ENCODE measurements around the gene STK17A. TPM values are rescaled to one million over a fixed set of nuclear protein-coding genes. Genes with fewer than 3 reads are reported as not detected.
"Not testable (repeated sequence)": the region's sequence is repeated elsewhere in the genome, so short reads cannot be mapped to it uniquely, and the experiment has no call there.

The STK17A gene
- total and polyA plus RNA-seq, 4 experiments from 2014 or later, result 118 to 168 (median 129) TPM

- H3K27me3 ChIP-seq (ENCODE audit: insufficient read depth, low read length), result no peaks in the 10 kb centered on the region
- Mint-ChIP-seq H3K27me3 (no peaks in the 10 kb centered on the region), H3K27ac (peak overlapping the region in 6 of 7 donors; percentile 76 to 90 (median 84)), H3K4me1 (peaks cover 0 to 62% (median 45%) of the 10 kb centered on the region in 4 donors), H3K36me3 (peaks cover 39 to 55% of the 10 kb centered on the region in 2 donors), H3K4me3 (peak overlapping the region; percentile 38 to 81 (median 60)), H3K9me3 (no peaks in the 10 kb centered on the region)
- H3K9me3 ChIP-seq (ENCODE audit: control insufficient read depth in 1 of 2, low read length in 2 of 2), result no peaks in the 10 kb centered on the region
- intact Hi-C loops (cut with micrococcal nuclease), result no loop called here
- H3K36me3 ChIP-seq (ENCODE audit: insufficient read depth, low read length), result peaks cover 35% of the 10 kb centered on the region
- POLR2A ChIA-PET (ENCODE audit: partially characterized antibody), result interaction anchor here (0.6 to 6.7 kb wide), 15 partner anchors 8 to 78 kb away, joined by 3 to 39 read pairs (median 5); partner anchors contain the start of gene STK17A
- peaks cover 97% of the 10 kb centered on the region for H3K4me1 ChIP-seq (ENCODE audit: insufficient read depth, low read length)
- peak overlapping the region in 1 of 2 donors; percentile 8 for H3K4me3 ChIP-seq (ENCODE audit: low read length in 2 of 2)
- CTCF ChIA-PET (ENCODE audit: partially characterized antibody), result interaction anchor here (0.8 to 5.5 kb wide), 5 partner anchors 18 to 78 kb away, joined by 3 to 46 read pairs (median 5); partner anchors contain the start of gene STK17A
- peak overlapping the region; percentile 28 for H3K27ac ChIP-seq (ENCODE audit: low read depth, low read length)
- peak in 1 of 5 donors; percentile 26 for DNase-seq
Observed at GRCh38 chr7:43621729-43622448, 39.0 kb downstream of the STK17A start.

GRCh38 chr7:43624156-43624555 is 41.2 kb downstream of the STK17A start:
- peaks cover 49 to 76% of the 10 kb centered on the region in 2 donors for H3K36me3 Mint-ChIP-seq
- intact Hi-C loops (cut with micrococcal nuclease), result loop anchor here (2.0 kb wide), 1 partner anchor 41 kb away; the partner anchor contains the start of gene STK17A
- peak overlapping the region in 4 of 8 donors; percentile 12 to 73 (median 46) for H3K4me3 Mint-ChIP-seq

GRCh38 chr7:43625453-43625852 is 42.5 kb downstream of the STK17A start:
- ChIA-PET POLR2A (ENCODE audit: partially characterized antibody) (interaction anchor here (1.0 to 6.1 kb wide), 5 partner anchors 14 to 42 kb away, joined by 4 to 55 read pairs (median 14); partner anchors contain the start of gene STK17A), CTCF (ENCODE audit: partially characterized antibody) (interaction anchor here (0.8 to 1.6 kb wide), 3 partner anchors 11 to 43 kb away, joined by 3 to 10 read pairs (median 3); partner anchors contain the start of gene STK17A)
- Histone ChIP-seq H3K4me1 (ENCODE audit: insufficient read depth, low read length) (peaks cover 96% of the 10 kb centered on the region), H3K36me3 (ENCODE audit: insufficient read depth, low read length) (peaks cover 35% of the 10 kb centered on the region), H3K27me3 (ENCODE audit: insufficient read depth, low read length) (no peaks in the 10 kb centered on the region), H3K4me3 (ENCODE audit: low read length in 2 of 2) (no peak overlapping the region), H3K9me3 (ENCODE audit: control insufficient read depth in 1 of 2, low read length in 2 of 2) (no peaks in the 10 kb centered on the region), H3K27ac (ENCODE audit: low read depth, low read length) (peak overlapping the region; percentile 30)
- no peaks in the 10 kb centered on the region for H3K27me3 Mint-ChIP-seq
- peaks cover 3 to 94% (median 69%) of the 10 kb centered on the region in 4 donors for H3K4me1 Mint-ChIP-seq
- peak overlapping the region in 6 of 7 donors; percentile 84 to 97 (median 89) for H3K27ac Mint-ChIP-seq
- H3K9me3 Mint-ChIP-seq, result no peaks in the 10 kb centered on the region
- intact Hi-C loops (cut with micrococcal nuclease), result loop anchor here (1.0 to 2.0 kb wide), 2 partner anchors 24 to 43 kb away; partner anchors contain the start of gene STK17A
- peak; percentile 63 to 82 (median 68) for DNase-seq
- peaks cover 50 to 83% of the 10 kb centered on the region in 2 donors for H3K36me3 Mint-ChIP-seq
- H3K4me3 Mint-ChIP-seq, result peak overlapping the region; percentile 59 to 73 (median 70)

More at GRCh38 chr7:43624156-43624555, 41.2 kb downstream of the STK17A start:
- Histone ChIP-seq H3K9me3 (ENCODE audit: control insufficient read depth in 1 of 2, low read length in 2 of 2) (no peaks in the 10 kb centered on the region), H3K27me3 (ENCODE audit: insufficient read depth, low read length) (no peaks in the 10 kb centered on the region), H3K36me3 (ENCODE audit: insufficient read depth, low read length) (peaks cover 35% of the 10 kb centered on the region), H3K27ac (ENCODE audit: low read depth, low read length) (no peak overlapping the region), H3K4me1 (ENCODE audit: insufficient read depth, low read length) (peaks cover 97% of the 10 kb centered on the region), H3K4me3 (ENCODE audit: low read length in 2 of 2) (no peak overlapping the region)
- no peaks in the 10 kb centered on the region for H3K9me3 Mint-ChIP-seq
- DNase-seq, result no peak
- POLR2A ChIA-PET (ENCODE audit: partially characterized antibody), result no interaction called here
- CTCF ChIA-PET (ENCODE audit: partially characterized antibody), result interaction anchor here (5.5 kb wide), 1 partner anchor 41 kb away, joined by 46 read pairs; the partner anchor contains the start of gene STK17A
- H3K27me3 Mint-ChIP-seq, result no peaks in the 10 kb centered on the region
- H3K4me1 Mint-ChIP-seq, result peaks cover 0 to 85% (median 63%) of the 10 kb centered on the region in 4 donors
- peak overlapping the region in 6 of 7 donors; percentile 29 to 97 (median 61) for H3K27ac Mint-ChIP-seq

- Mint-ChIP-seq H3K4me3 (peak overlapping the region in 6 of 8 donors; percentile 6 to 73 (median 44)), H3K4me1 (peaks cover 8 to 94% (median 70%) of the 10 kb centered on the region in 4 donors), H3K36me3 (peaks cover 56 to 85% of the 10 kb centered on the region in 2 donors), H3K27me3 (no peaks in the 10 kb centered on the region), H3K27ac (peak overlapping the region in 6 of 7 donors; percentile 58 to 97 (median 88)), H3K9me3 (no peaks in the 10 kb centered on the region)
- Histone ChIP-seq H3K4me1 (ENCODE audit: insufficient read depth, low read length) (peaks cover 96% of the 10 kb centered on the region), H3K9me3 (ENCODE audit: control insufficient read depth in 1 of 2, low read length in 2 of 2) (no peaks in the 10 kb centered on the region), H3K36me3 (ENCODE audit: insufficient read depth, low read length) (peaks cover 35% of the 10 kb centered on the region), H3K4me3 (ENCODE audit: low read length in 2 of 2) (no peak overlapping the region), H3K27me3 (ENCODE audit: insufficient read depth, low read length) (no peaks in the 10 kb centered on the region), H3K27ac (ENCODE audit: low read depth, low read length) (peak overlapping the region; percentile 30)
- DNase-seq, result no peak
- CTCF ChIA-PET (ENCODE audit: partially characterized antibody), result interaction anchor here (0.7 to 1.6 kb wide), 5 partner anchors 12 to 213 kb away, joined by 3 to 10 read pairs (median 3); partner anchors contain the start of gene STK17A
- intact Hi-C loops (cut with micrococcal nuclease), result loop anchor here (1.0 to 2.0 kb wide), 3 partner anchors 13 to 43 kb away; partner anchors contain the start of gene STK17A
- POLR2A ChIA-PET (ENCODE audit: partially characterized antibody), result interaction anchor here (1.0 to 6.1 kb wide), 6 partner anchors 14 to 45 kb away, joined by 3 to 55 read pairs (median 10); partner anchors contain the start of gene STK17A
Observed at GRCh38 chr7:43625980-43626379, 43.1 kb downstream of the STK17A start.

GRCh38 chr7:43626695-43627094 is 43.8 kb downstream of the STK17A start:
- ChIA-PET POLR2A (ENCODE audit: partially characterized antibody) (interaction anchor here (0.9 to 6.1 kb wide), 8 partner anchors 9 to 73 kb away, joined by 3 to 55 read pairs (median 5); partner anchors contain the start of gene STK17A), CTCF (ENCODE audit: partially characterized antibody) (interaction anchor here (0.7 to 4.5 kb wide), 4 partner anchors 12 to 212 kb away, joined by 3 to 38 read pairs (median 4); partner anchors contain the start of gene STK17A)
- Mint-ChIP-seq H3K4me1 (peaks cover 14 to 96% (median 70%) of the 10 kb centered on the region in 4 donors), H3K27ac (peak overlapping the region; percentile 18 to 97 (median 70)), H3K9me3 (no peaks in the 10 kb centered on the region), H3K36me3 (peaks cover 56 to 86% of the 10 kb centered on the region in 2 donors), H3K27me3 (no peaks in the 10 kb centered on the region), H3K4me3 (peak overlapping the region in 3 of 8 donors; percentile 11 to 42 (median 17))
- H3K4me3 ChIP-seq (ENCODE audit: low read length in 2 of 2), result no peak overlapping the region
- H3K4me1 ChIP-seq (ENCODE audit: insufficient read depth, low read length), result peaks cover 96% of the 10 kb centered on the region
- no peak overlapping the region for H3K27ac ChIP-seq (ENCODE audit: low read depth, low read length)
- intact Hi-C loops (cut with micrococcal nuclease), result loop anchor here (2.0 kb wide), 1 partner anchor 14 kb away; no protein-coding TSS in a partner anchor
- no peak for DNase-seq
- H3K36me3 ChIP-seq (ENCODE audit: insufficient read depth, low read length), result peaks cover 35% of the 10 kb centered on the region
- no peaks in the 10 kb centered on the region for H3K27me3 ChIP-seq (ENCODE audit: insufficient read depth, low read length)
- H3K9me3 ChIP-seq (ENCODE audit: control insufficient read depth in 1 of 2, low read length in 2 of 2), result no peaks in the 10 kb centered on the region

GRCh38 chr7:43627798-43628197 is 44.9 kb downstream of the STK17A start:
- Histone ChIP-seq H3K36me3 (ENCODE audit: insufficient read depth, low read length) (peaks cover 40% of the 10 kb centered on the region), H3K4me1 (ENCODE audit: insufficient read depth, low read length) (peaks cover 96% of the 10 kb centered on the region)
- H3K27ac Mint-ChIP-seq, result peak overlapping the region; percentile 18 to 89 (median 63)
- ChIA-PET POLR2A (ENCODE audit: partially characterized antibody) (interaction anchor here (1.1 to 6.1 kb wide), 6 partner anchors 10 to 72 kb away, joined by 3 to 55 read pairs (median 10); partner anchors contain the start of gene STK17A), CTCF (ENCODE audit: partially characterized antibody) (interaction anchor here (0.8 to 4.5 kb wide), 7 partner anchors 12 to 211 kb away, joined by 3 to 38 read pairs (median 4); partner anchors contain the start of gene STK17A)
- H3K9me3 ChIP-seq (ENCODE audit: control insufficient read depth in 1 of 2, low read length in 2 of 2); H3K27ac ChIP-seq (ENCODE audit: low read depth, low read length); H3K9me3 Mint-ChIP-seq; H3K4me3 ChIP-seq (ENCODE audit: low read length in 2 of 2); H3K27me3 Mint-ChIP-seq; H3K27me3 ChIP-seq (ENCODE audit: insufficient read depth, low read length); DNase-seq: not testable (repeated sequence)
- H3K4me3 Mint-ChIP-seq, result peak overlapping the region in 1 of 8 donors; percentile 1
- peaks cover 58 to 86% of the 10 kb centered on the region in 2 donors for H3K36me3 Mint-ChIP-seq
- peaks cover 25 to 96% (median 69%) of the 10 kb centered on the region in 4 donors for H3K4me1 Mint-ChIP-seq
- intact Hi-C loops (cut with micrococcal nuclease), result loop anchor here (2.0 kb wide), 1 partner anchor 15 kb away; no protein-coding TSS in a partner anchor
